GM21825 (cell line): Measurements from ENCODE around the gene DLST.
"Not testable (repeated sequence)": the region's sequence is repeated elsewhere in the genome, so short reads cannot be mapped to it uniquely, and the experiment has no call there.

Experiments used
- ATAC-seq: cut with Tn5 transposase; IDR thresholded peaks from one replicate; pipeline ENCODE4 v1.9.1; 2021; ENCODE audit warnings: mild to moderate bottlenecking, moderate library complexity; ENCODE audit not compliant: unreplicated experiment

Gene DLST

GRCh38 chr14:74913986-74914573, 32.4 kb downstream of the DLST start:
- ATAC-seq, result no peak

DNA sequence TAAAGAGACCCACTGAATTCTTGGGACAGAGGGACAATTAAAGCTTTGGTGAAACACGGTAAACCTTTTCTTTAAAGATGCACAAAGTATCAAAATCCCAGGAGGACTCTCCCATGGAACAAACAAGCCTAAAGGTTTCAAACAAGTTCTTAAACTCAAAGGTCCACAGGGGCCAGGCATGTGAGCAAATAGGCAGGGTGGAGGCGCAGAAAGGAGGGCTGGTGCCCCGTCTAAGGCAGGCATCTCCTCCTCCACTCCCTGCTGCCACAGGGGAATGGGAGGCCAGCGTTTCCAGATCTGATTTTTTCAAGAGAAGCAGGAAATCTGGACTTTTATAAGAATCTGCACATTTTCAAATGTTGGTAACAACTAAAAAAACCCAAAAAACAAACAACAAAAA, 33.7 kb downstream of the DLST start:
- no peak for ATAC-seq

GRCh38 chr14:74915826-74916225, 34.1 kb downstream of the DLST start:
- ATAC-seq, result no peak

DNA sequence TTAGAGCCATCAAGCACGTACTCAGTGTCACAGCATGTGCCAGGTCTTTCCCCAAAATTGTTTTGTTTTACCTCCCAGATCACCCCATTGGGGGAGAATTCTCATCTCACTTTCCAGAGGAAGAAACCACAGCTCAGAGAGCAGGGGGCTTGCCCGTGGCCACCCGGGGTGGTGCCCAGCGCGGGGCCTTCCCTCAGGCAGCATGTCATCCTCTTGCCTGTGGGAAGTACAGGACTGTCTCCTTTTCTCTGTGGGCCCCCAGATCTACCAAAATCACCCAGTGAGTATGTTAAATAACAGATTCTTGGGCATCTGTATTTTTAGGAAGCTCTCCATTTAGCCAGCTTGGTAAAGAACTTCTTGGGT, 35.4 kb downstream of the DLST start:
- no peak for ATAC-seq

GRCh38 chr14:74917646-74918081, 35.9 kb downstream of the DLST start:
- ATAC-seq, result no peak

DNA sequence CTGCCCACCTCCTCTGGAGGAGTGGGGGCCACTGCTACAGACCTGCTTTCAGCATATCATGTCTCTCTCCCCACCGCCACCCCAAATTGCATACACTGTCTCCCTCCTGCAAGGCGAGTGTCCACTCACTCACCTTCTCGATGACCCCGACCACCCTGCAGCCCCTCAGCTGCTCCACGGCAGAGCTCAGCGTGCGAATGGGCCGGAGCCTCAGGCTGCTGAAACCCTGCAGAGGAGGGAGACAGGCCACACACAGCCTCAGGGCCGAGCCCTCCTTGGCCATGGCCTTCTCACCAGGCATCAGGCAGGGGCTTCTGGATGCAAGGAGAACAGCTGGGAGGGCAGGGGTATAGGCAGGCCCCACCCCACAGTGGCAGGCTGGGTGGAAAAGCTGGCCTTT, 36.7 kb downstream of the DLST start:
- no peak for ATAC-seq

- no peak for ATAC-seq
These were observed 37.9 kb downstream of the DLST start for GRCh38 chr14:74919421-74920165.

DNA sequence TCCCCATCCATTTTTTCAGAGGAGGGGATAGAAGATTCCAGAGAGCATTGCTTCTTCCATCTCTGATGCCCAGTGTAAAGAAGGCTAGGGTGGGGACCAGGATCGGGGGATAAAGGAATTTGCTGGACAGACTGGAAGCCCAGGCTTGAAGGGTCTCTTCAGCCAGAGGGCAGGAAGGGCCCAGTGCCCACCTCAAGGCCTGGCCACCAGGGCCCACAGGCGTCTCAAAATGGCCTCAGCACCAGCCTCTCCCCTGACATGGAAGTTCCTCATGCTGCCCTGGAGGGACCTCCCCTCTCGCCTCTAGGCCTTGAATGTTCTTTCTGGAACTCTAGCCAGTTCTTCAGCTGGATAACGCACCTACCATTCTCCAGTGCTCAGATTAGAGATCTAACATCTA, 38.6 kb downstream of the DLST start:
- no peak for ATAC-seq

- ATAC-seq, result no peak
These were observed 39.4 kb downstream of the DLST start for GRCh38 chr14:74921053-74921620.

GRCh38 chr14:74921987-74922751, 40.5 kb downstream of the DLST start:
- ATAC-seq, result no peak

DNA sequence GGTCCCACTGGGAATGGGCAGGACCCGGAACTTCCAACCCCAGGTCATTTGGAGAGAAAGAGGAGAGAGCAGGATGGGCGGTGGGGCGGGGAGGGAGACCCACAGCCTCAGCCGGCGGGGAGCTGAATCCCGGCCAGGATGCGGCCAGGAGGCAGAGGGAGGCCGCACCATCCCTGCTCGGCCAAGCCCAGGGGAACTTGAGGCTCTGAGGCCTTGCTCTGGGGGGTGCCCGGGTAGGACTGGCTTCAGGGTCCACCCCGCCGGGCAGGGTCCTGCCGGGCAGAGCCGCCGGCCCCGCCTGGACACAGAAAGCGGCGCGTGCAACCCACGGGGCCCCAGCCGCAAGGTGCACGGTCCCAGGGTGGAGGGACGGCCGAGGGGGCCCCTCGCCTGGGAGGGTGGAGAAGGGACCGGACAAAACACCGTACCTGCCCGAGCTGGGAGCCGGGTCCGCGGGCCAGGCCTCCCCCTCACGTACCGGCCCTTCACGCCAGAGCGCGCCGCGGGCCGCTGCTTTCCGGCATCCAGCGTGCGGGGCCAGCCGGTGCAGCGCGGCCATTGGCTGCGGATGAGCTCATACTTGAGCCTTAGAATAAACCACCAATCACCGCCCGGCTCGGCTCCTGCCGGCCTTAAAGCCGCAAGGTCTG, 41.2 kb downstream of the DLST start, which contains the start of gene RPS6KL1:
TSS of gene RPS6KL1 (minus strand) at position 509 of the 650 bp plus-strand sequence. CDS start 1,719 bp downstream, outside the sequence.
- peak; percentile 89 for ATAC-seq

GRCh38 chr14:74924061-74924460, 42.3 kb downstream of the DLST start:
- ATAC-seq, result no peak

- ATAC-seq, result no peak
These were observed 45.5 kb downstream of the DLST start for GRCh38 chr14:74927225-74927624.

GRCh38 chr14:74929242-74929641, 47.5 kb downstream of the DLST start:
- ATAC-seq, result no peak

DNA sequence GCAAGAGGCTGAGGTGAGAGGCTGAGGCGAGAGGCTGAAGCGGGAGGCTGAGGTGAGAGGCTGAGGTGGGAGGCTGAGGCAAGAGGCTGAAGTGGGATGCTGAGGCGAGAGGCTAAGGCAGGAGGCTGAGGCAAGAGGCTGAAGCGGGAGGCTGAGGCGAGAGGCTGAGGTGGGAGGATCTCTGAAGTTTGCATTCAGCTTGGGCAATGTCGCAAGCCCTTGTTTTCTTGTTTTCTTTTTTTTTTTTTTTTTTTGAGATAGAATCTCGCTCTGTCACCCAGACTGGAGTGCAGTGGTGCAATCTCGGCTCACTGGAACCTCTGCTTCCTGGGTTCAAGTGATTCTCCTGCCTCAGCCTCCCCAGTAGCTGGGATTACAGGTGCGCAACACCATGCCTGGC, 50.0 kb downstream of the DLST start:
- ATAC-seq, result not testable (repeated sequence)

- no peak for ATAC-seq
These were observed 50.7 kb downstream of the DLST start for GRCh38 chr14:74932401-74932901.

DNA sequence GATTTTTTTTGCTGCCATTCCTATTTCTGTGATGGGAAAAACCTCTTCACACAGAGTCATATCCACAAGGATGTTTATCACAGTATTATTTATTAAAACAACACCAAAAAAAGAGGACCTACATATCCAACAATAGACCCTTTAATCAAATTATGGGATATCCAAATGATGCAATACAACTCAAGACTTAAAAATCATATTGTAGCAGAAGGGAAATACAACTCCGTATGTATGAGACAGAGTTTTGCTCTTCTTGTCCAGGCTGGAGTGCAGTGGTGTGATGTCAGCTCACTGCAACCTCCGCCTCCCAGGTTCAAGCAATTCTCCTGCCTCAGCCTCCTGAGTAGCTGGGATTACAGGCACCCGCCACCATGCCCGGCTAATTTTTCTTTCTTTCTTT, 51.2 kb downstream of the DLST start:
- not testable (repeated sequence) for ATAC-seq

DNA sequence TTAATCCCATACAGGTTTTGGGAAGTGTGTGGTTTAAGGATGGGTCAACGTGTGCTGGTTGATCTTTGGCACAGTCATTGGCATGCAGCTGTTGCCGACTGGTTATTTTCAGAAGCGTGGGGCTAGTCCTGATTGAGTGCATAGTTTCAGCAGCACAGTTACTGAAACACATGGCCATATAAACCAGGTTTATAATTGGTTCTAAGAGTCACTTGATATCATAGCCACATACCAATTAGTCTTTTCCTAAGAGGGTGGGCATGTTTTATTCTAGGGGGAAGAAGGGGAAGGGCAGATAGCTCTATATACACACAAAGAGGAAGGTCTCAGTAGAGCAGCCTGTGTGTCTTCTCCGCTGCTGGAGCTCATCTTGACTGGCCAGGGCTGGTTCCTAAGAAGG, 52.3 kb downstream of the DLST start:
- no peak for ATAC-seq

DNA sequence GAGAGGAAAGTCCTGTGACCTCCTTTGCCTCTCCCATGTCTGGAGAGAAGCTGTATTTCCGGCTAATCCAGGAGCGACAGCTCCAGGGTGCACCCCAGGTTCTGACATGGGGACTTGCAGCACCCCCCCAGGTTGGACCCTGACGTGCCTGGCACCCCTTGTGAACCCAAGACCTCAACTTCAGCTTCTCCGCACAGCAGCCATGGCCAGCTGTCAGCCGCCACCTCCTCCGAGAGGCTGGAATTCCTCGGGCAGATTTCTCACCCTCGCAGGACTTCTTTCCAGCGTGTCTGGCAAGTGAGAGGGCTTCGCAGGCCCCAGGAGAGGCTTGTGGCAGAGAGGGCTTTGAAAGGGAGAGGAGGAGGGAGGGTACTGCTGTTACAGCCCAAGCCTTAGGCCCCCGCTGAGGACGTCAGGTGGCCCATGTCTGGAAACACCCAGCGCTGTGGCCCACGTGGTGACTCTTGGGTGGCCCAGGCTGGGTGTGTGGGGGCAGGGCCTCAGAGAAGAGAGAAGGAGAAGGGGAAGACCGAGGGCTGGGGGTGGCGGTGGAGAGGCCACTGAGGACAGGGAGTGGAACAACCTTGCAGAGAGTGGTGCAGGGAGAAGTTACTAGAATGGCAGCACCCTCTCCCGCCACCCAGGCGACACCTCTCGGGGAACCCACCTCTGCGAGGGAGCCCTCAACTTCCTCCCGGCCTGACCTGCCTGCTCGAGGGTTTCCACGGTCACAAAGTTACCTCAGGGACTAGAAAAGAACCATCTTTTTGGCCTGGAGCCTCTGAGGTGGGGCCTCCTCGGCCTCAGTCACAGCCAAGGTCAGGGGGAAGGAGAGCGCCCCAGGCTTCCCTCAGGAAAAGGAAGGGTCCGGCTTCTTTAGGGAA, 53.0 kb downstream of the DLST start:
- no peak for ATAC-seq

GRCh38 chr14:74935360-74935680, 53.6 kb downstream of the DLST start:
- ATAC-seq, result no peak
